GM12875 (cell line): Measurements from ENCODE around the gene ACER3.
"Not testable (repeated sequence)": the region's sequence is repeated elsewhere in the genome, so short reads cannot be mapped to it uniquely, and the experiment has no call there.

Source experiments
- H3K4me3 ChIP-seq: one replicate; pipeline ENCODE4 v1.5.1; 2011; ENCODE audit warnings: low read depth, low read length, control low read depth
- TF ChIP-seq, protein P1 (sequence below): IDR thresholded peaks from 2 replicates; pipeline ENCODE4 v1.5.1; 2011; ENCODE audit warnings: low read depth, mild to moderate bottlenecking, control low read depth, inconsistent platforms, low read length, moderate library complexity, borderline replicate concordance; ENCODE audit not compliant: insufficient read depth

ACER3 gene

DNA sequence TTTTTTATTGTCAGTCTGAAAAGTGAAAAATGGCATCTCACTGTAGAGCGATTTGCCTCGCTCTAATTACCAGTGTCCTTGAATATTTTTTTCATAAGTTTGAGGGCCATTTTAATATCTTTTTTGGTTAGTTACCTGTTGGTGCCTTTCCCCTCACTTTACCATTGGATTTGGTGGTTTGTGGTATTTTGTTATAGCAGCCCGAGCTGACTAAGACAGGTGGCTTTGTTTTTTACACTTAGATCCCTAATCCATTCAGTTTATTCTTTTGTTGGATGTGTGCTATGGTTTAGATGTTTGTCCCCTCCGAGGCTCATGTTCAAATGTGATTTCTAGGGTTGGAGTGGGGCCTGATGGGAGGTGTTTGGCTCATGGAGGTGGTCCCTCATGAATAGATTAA lies 199.5 kb downstream of the ACER3 start:
- TF ChIP-seq, protein P1, sequence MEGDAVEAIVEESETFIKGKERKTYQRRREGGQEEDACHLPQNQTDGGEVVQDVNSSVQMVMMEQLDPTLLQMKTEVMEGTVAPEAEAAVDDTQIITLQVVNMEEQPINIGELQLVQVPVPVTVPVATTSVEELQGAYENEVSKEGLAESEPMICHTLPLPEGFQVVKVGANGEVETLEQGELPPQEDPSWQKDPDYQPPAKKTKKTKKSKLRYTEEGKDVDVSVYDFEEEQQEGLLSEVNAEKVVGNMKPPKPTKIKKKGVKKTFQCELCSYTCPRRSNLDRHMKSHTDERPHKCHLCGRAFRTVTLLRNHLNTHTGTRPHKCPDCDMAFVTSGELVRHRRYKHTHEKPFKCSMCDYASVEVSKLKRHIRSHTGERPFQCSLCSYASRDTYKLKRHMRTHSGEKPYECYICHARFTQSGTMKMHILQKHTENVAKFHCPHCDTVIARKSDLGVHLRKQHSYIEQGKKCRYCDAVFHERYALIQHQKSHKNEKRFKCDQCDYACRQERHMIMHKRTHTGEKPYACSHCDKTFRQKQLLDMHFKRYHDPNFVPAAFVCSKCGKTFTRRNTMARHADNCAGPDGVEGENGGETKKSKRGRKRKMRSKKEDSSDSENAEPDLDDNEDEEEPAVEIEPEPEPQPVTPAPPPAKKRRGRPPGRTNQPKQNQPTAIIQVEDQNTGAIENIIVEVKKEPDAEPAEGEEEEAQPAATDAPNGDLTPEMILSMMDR, result no peak
- H3K4me3 ChIP-seq, result no peak overlapping the region

DNA sequence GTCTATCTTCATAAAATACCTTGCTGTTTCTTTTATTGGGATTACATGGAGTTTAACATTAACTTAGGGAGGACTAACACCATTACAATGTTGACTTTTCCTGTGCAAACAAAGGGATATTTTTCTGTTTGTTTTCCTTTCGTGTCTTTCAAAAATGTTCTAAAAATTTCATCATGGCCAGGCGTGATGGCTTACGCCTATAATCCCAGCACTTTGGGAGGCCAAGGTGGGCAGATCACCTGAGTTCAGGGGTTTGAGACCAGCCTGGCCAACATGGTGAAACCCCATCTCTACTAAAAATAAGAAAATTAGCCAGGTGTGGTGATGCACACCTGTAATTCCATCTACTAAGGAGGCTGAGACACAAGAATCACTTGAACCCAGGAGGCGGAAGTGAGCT lies 200.5 kb downstream of the ACER3 start:
- not testable (repeated sequence) for H3K4me3 ChIP-seq

DNA sequence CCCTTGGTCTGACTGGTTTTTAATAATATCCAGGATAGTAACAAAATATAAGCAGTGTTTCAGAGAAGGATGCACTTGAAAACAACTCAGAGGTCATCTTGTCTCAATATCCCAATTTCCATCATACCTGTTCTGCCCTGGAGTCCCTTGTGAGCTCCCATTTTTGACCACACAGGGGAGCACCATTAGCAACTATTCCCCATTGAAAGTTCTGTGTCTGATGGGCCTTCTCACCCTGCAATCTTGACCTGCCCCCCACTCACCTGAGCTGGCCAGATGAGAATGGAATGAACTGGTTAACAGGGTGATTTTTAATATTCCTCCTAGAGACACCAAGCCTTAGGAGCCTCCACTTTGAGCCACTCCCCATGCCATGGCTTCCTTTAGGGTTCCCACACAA lies 202.2 kb downstream of the ACER3 start:
- TF ChIP-seq, protein P1, result peak; percentile 9; the same call in 1 of the 2 replicates
- H3K4me3 ChIP-seq, result no peak overlapping the region

DNA sequence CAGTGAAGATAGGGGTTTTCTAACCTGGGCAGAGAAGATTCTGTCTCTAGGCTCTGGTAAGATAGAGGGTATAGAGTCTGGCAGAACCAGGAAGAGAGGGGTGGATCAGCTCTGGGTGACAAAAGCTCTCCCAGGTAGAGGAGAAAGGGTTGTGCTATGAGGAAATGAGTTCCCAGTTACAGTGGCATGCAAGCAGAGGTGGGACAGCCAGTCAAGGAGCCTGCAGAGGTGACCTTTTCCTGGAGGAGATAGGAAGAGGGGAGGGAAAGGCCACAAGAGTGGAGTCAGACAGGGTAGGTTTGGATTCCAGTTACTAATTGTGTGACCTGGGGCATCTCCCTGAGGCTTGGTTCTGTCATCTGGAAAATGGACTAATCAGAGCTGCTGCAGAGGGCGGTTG lies 202.7 kb downstream of the ACER3 start:
- H3K4me3 ChIP-seq, result no peak overlapping the region
- TF ChIP-seq, protein P1, result no peak

DNA sequence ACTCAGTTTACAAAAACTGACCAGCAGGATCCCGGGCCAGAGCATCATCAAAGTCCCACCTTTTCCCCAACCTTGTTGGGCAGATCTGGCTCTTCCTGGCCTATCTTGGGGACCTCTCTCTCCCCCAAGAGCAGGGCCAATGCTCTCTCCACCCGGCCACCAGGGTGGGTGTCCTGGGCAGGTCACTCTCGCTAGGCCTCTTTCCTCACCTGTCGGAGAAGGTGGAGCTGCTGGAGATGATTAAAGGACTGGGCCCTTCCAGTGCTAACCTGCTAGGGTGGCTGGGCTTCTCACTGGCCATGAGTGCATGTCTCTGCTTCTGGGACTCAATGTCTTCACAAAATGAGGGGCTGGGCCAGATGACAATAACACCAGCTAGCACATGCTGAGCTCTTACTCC lies 203.1 kb downstream of the ACER3 start:
- TF ChIP-seq, protein P1, result no peak
- H3K4me3 ChIP-seq, result no peak overlapping the region

DNA sequence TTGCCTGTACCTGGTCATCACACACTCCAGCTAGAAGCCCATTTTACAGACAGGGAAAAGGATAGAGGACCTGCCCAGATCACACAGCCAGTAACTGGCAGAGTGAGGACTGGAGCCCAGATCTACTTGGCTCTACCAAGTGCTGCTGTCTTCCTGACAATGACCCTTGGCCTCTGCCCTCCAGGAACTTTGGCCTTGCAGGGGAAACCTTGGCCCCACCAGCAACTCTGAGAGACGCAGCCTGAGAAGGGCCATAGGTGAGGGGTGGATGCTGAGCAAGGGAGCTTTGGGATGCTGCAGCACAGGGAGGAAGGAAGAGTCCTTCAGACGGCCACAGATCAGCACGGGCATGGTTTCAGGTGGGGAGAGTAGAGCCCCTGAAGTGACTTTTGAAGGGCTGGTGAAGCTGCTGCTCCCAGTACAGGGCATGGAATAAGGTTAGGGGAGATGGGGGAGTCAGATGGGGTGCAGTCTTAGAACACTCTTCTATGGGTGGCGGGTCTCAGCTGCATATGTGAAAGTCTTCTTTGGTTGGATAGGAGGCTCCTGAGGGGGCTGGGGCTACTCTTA lies 204.0 kb downstream of the ACER3 start:
- TF ChIP-seq, protein P1, result no peak
- no peak overlapping the region for H3K4me3 ChIP-seq

DNA sequence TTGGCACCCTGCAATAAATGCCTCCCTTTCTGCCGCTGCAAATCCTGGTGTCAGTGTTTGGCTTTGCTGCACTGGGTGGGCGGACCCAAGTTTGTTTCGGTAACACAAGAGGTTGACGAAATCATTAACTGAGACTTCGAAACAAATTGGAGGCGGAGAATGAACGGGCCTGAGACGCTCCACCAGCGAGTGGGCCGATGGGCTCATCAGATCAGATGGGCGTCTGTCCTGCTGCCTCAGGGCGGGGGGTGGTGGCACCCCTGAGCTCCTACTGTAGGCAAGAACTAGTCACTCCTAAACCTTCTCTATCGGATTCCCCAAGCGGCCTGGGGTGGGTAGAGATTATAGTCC lies 205.1 kb downstream of the ACER3 start:
- peak overlapping the region; percentile 60 for H3K4me3 ChIP-seq
- TF ChIP-seq, protein P1, result no peak
